HepG2 (cell line): ENCODE data around the gene OASL. TPM values are rescaled to one million over a fixed set of nuclear protein-coding genes. Genes with fewer than 3 reads are reported as not detected.

Experiments
- ATAC-seq: fragments of 200-7000 bp; cut with Tn5 transposase; 3 replicates; pipeline ENCODE4 v1.9.1; 2020; ENCODE audit warnings: mild to moderate bottlenecking, moderate library complexity
- BruUV-seq: library from RNA; stranded (reverse); fragments of 400-500 nt; replicated peaks from 2 replicates; lab custom pipeline; 2021; lab: Mats Ljungman, UMichigan
- CTCF ChIA-PET: fragments of 300-600 bp; formaldehyde crosslinking; extraction: SDS; loops from one replicate; lab custom pipeline; 2021; ENCODE audit warnings: low total read pairs, inconsistent platforms, low intra/inter-chr PET ratio; lab: Yijun Ruan, JAX
- POLR2A ChIA-PET: fragments of 350-600 bp; sonication (Branson Sonifier 250); formaldehyde crosslinking; loops from one replicate; lab custom pipeline; 2020; ENCODE audit warnings: antibody characterized with exemption, inconsistent platforms; lab: Yijun Ruan, JAX
- DNase-seq: peaks from one replicate; pipeline ENCODE4 v3.0.0-alpha.2; 2015; ENCODE audit warnings: low spot score
- FAIRE-seq: peaks from 3 replicates; lab custom pipeline; 2011; peaks lifted over from hg19 to GRCh38; lab: Jason Lieb, UNC
- H2AFZ ChIP-seq: one replicate; pipeline ENCODE4 v1.6.1; 2011; ENCODE audit warnings: low read length, inconsistent platforms
- H3K27ac ChIP-seq: fragments of 300-600 bp; 3 replicates; pipeline ENCODE4 v1.8.0; 2011; ENCODE audit warnings: mixed run types, mild to moderate bottlenecking, mixed read lengths, low read length, inconsistent platforms; ENCODE audit not compliant: insufficient read depth; ENCODE audit errors: extremely low read length
- H3K27me3 ChIP-seq, 2 experiments: fragments of 200-600 bp in 1 of 2; 2 replicates in 1 of 2; 3 replicates in 1 of 2; pipeline versions ENCODE4 v1.6.0 to v1.8.0; 2011; ENCODE audit warnings: low read length in 2 of 2, mild to moderate bottlenecking in 2 of 2, moderate library complexity in 2 of 2, inconsistent platforms in 1 of 2; ENCODE audit not compliant: insufficient read depth in 2 of 2, control insufficient read depth in 1 of 2
- H3K36me3 ChIP-seq, 2 experiments: fragments of 200-600 bp in 1 of 2; replicated peaks in 1 of 2; 2 replicates in 1 of 2; 3 replicates in 1 of 2; pipeline versions ENCODE4 v1.5.1 to v1.8.0; 2011; ENCODE audit warnings: low read length in 2 of 2, inconsistent platforms in 1 of 2; ENCODE audit not compliant: insufficient read depth in 2 of 2, control insufficient read depth in 1 of 2
- H3K4me1 ChIP-seq: 2 replicates; pipeline ENCODE4 v1.5.1; 2012; ENCODE audit warnings: low read length, inconsistent platforms; ENCODE audit not compliant: insufficient read depth
- H3K4me2 ChIP-seq: 2 replicates; pipeline ENCODE4 v1.6.0; 2011; ENCODE audit warnings: low read depth, low read length, inconsistent platforms
- H3K4me3 ChIP-seq, 3 experiments: fragments of 200-600 bp in 1 of 3; sonication (generic), shearing (Covaris generic) in 1 of 3; replicated peaks in 1 of 3; 2 replicates each; pipeline ENCODE4 v1.5.1; 2011 to 2016; ENCODE audit warnings: low read length in 3 of 3, inconsistent platforms in 2 of 3, low read depth in 2 of 3, mild to moderate bottlenecking in 2 of 3, control low read depth in 1 of 3, mixed read lengths in 1 of 3; ENCODE audit not compliant: insufficient read depth in 1 of 3
- H3K79me2 ChIP-seq: one replicate; pipeline ENCODE4 v1.6.1; 2011; ENCODE audit warnings: low read length, inconsistent platforms; ENCODE audit not compliant: insufficient read depth
- H3K9ac ChIP-seq: 2 replicates; pipeline ENCODE4 v1.6.0; 2011; ENCODE audit warnings: mild to moderate bottlenecking, low read depth, low read length, inconsistent platforms; ENCODE audit not compliant: insufficient read depth
- H3K9me3 ChIP-seq: 2 replicates; pipeline ENCODE4 v1.5.1; 2012; ENCODE audit warnings: mild to moderate bottlenecking, low read length
- H4K20me1 ChIP-seq: 2 replicates; pipeline ENCODE4 v1.6.0; 2011; ENCODE audit warnings: inconsistent platforms, mild to moderate bottlenecking, low read length, moderate library complexity; ENCODE audit not compliant: insufficient read depth
- AHR ChIP-seq: IDR thresholded peaks from 2 replicates; pipeline ENCODE4 v1.6.1; 2018; ENCODE audit warnings: missing genetic modification reagents, missing compliant biosample characterization
- DBP ChIP-seq: sonication (generic); formaldehyde crosslinking; IDR thresholded peaks from 2 replicates; pipeline ENCODE4 v1.4.0; 2020; ENCODE audit warnings: missing genetic modification reagents; ENCODE audit errors: not compliant biosample characterization
- GZF1 ChIP-seq: sonication (generic); formaldehyde crosslinking; IDR thresholded peaks from 2 replicates; pipeline ENCODE4 v1.5.1; 2020; ENCODE audit warnings: mild to moderate bottlenecking, missing genetic modification reagents
- HDAC2 ChIP-seq: sonication (generic); formaldehyde crosslinking; IDR thresholded peaks from 2 replicates; pipeline ENCODE4 v1.4.0; 2020; ENCODE audit warnings: missing genetic modification reagents
- HNRNPK ChIP-seq: fragments of 200-400 bp; formaldehyde crosslinking; IDR thresholded peaks from 2 replicates; pipeline ENCODE4 v1.6.1; 2018; ENCODE audit warnings: low read length, low read depth, moderate library complexity, mild to moderate bottlenecking; ENCODE audit not compliant: poor library complexity, severe bottlenecking
- MTA1 ChIP-seq: sonication (generic); formaldehyde crosslinking; IDR thresholded peaks from 2 replicates; pipeline ENCODE4 v1.4.0; 2020; ENCODE audit warnings: missing genetic modification reagents, mild to moderate bottlenecking, borderline replicate concordance
- NCOA5 ChIP-seq: sonication (generic); formaldehyde crosslinking; IDR thresholded peaks from 2 replicates; pipeline ENCODE4 v1.4.0; 2020; ENCODE audit warnings: missing genetic modification reagents
- NFE2L1 ChIP-seq: sonication (generic); formaldehyde crosslinking; IDR thresholded peaks from 2 replicates; pipeline ENCODE4 v1.4.0; 2020; ENCODE audit warnings: missing genetic modification reagents, mild to moderate bottlenecking, borderline replicate concordance
- PRPF4 ChIP-seq: fragments of 200-400 bp; formaldehyde crosslinking; IDR thresholded peaks from 2 replicates; pipeline ENCODE4 v1.6.1; 2016; ENCODE audit warnings: low read length, low read depth; ENCODE audit not compliant: poor library complexity, severe bottlenecking
- YY1 ChIP-seq: IDR thresholded peaks from 2 replicates; pipeline ENCODE4 v1.6.1; 2011; ENCODE audit warnings: low read length, low read depth, moderate library complexity, mild to moderate bottlenecking; ENCODE audit not compliant: insufficient read depth, insufficient replicate concordance
- ZEB1 ChIP-seq: IDR thresholded peaks from 2 replicates; pipeline ENCODE4 v1.6.1; 2012; ENCODE audit warnings: mild to moderate bottlenecking, low read depth, inconsistent platforms; ENCODE audit not compliant: insufficient replicate concordance
- ZNF20 ChIP-seq: sonication (generic); formaldehyde crosslinking; IDR thresholded peaks from 2 replicates; pipeline ENCODE4 v1.4.0; 2020; ENCODE audit warnings: mild to moderate bottlenecking, moderate library complexity, missing genetic modification reagents
- ZNF432 ChIP-seq: sonication (generic); formaldehyde crosslinking; IDR thresholded peaks from 2 replicates; pipeline ENCODE4 v1.5.0; 2020; ENCODE audit warnings: missing genetic modification reagents, mild to moderate bottlenecking, borderline replicate concordance
- ZNF577 ChIP-seq: sonication (generic); formaldehyde crosslinking; IDR thresholded peaks from 2 replicates; pipeline ENCODE4 v1.4.0; 2020; ENCODE audit warnings: mild to moderate bottlenecking, low read depth, missing genetic modification reagents, borderline replicate concordance
- ZSCAN5A ChIP-seq: sonication (generic); formaldehyde crosslinking; IDR thresholded peaks from 2 replicates; pipeline ENCODE4 v1.8.0; 2022; ENCODE audit warnings: mild to moderate bottlenecking, missing genetic modification reagents, borderline replicate concordance
- WGBS: methylation state at CpG from one replicate; pipeline ENCODE4 v1.1.6; 2017; ENCODE audit warnings: low lambda C conversion rate; 5-methylcytosine and 5-hydroxymethylcytosine counted together
- in situ Hi-C: cut with HindIII; loops from 2 replicates; pipeline ENCODE4 v1.10.0; 2017; ENCODE audit warnings: low pct_unique_long_range_greater_than_20kb; ENCODE audit not compliant: extremely low pct_ligation_motif_present
- intact Hi-C: fragments of 100-400 bp; cut with micrococcal nuclease; formaldehyde crosslinking; loops from one replicate; pipeline ENCODE4 v1.10.0; 2022; ENCODE audit not compliant: unreplicated experiment
- polyA plus RNA-seq, 8 experiments: library from polyadenylated mRNA; depleted of rRNA in 3 of 8; stranded (reverse) in 7 of 8; unstranded in 1 of 8; fragments of >200 nt; fragmentation: Illumina TruSeq in 4 of 8; extraction: Trizol in 4 of 8; gene quantifications; 2 replicates each; pipeline versions ENCODE4 v1.2.1 to v1.2.3, GENCODE V29; 2011 to 2016; ENCODE audit warnings: low read depth in 4 of 8, missing spikeins in 1 of 8, mixed read lengths in 1 of 8; ENCODE audit not compliant: insufficient read depth in 1 of 8
- total RNA-seq, 5 experiments: library from RNA; depleted of rRNA; stranded (reverse); fragments of >200 nt; fragmentation: Illumina TruSeq; extraction: Trizol; gene quantifications; 2 replicates each; pipeline ENCODE4 v1.2.3, GENCODE V29; 2016; ENCODE audit warnings: low read depth in 1 of 5
- TF ChIP-seq, protein P1 (sequence below): sonication (generic); formaldehyde crosslinking; IDR thresholded peaks from 2 replicates; pipeline ENCODE4 v1.8.0; 2022; ENCODE audit warnings: low read depth, missing genetic modification reagents

Gene OASL
- total and polyA plus RNA-seq, 2 of the 13 experiments (the other 11 are each of a cell fraction or from before 2014, with no cell fraction given), result 0.11 to 0.22 TPM

- Histone ChIP-seq H2AFZ (no peak overlapping the region), H3K9ac (no peak overlapping the region), H4K20me1 (no peaks in the 10 kb centered on the region), H3K79me2 (no peaks in the 10 kb centered on the region), H3K36me3 (no peaks in the 10 kb centered on the region), H3K4me1 (peaks cover 34% of the 10 kb centered on the region), H3K27ac (no peak overlapping the region), H3K4me3 (no peak overlapping the region), H3K4me2 (no peak overlapping the region), H3K27me3 (peaks cover 0 to 11% of the 10 kb centered on the region in 2 experiments; a peak in 2 of 5 replicates), H3K9me3 (no peaks in the 10 kb centered on the region)
- intact Hi-C loops, result no loop called here
- ChIA-PET CTCF (no interaction called here), POLR2A (no interaction called here)
- in situ Hi-C loops, result no loop called here
- no peak for ATAC-seq
- 53% methylated on average over 10 of the region's 10 CpGs for WGBS
- BruUV-seq, result no TSS peak
- DNase-seq, result no peak
- FAIRE-seq, result no peak
- no peak for TF ChIP-seq NFE2L1 (CRISPR knock-in tag)
- no peak for TF ChIP-seq NCOA5 (CRISPR knock-in tag)
- no peak for TF ChIP-seq MTA1 (CRISPR knock-in tag)
- no peak for TF ChIP-seq YY1
- no peak for TF ChIP-seq ZNF577 (CRISPR knock-in tag)
- TF ChIP-seq ZNF432 (CRISPR knock-in tag), result no peak
- no peak for TF ChIP-seq ZEB1
- TF ChIP-seq HNRNPK, result no peak
- TF ChIP-seq, protein P1, sequence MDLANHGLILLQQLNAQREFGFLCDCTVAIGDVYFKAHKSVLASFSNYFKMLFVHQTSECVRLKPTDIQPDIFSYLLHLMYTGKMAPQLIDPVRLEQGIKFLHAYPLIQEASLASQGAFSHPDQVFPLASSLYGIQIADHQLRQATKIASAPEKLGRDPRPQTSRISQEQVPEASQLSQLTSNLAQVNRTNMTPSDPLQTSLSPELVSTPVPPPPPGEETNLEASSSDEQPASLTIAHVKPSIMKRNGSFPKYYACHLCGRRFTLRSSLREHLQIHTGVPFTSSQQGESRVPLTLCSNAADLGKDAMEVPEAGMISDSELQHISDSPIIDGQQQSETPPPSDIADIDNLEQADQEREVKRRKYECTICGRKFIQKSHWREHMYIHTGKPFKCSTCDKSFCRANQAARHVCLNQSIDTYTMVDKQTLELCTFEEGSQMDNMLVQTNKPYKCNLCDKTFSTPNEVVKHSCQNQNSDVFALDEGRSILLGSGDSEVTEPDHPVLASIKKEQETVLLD (CRISPR knock-in tag), result no peak
- TF ChIP-seq GZF1 (CRISPR knock-in tag), result no peak
- no peak for TF ChIP-seq AHR
- TF ChIP-seq PRPF4, result no peak
- TF ChIP-seq DBP (CRISPR knock-in tag), result no peak
- TF ChIP-seq HDAC2 (CRISPR knock-in tag), result no peak
- TF ChIP-seq ZSCAN5A (CRISPR knock-in tag), result no peak
- TF ChIP-seq ZNF20 (CRISPR knock-in tag), result no peak
Observed at GRCh38 chr12:121030576-121031212, 8.4 kb downstream of the OASL start.
